SK-N-SH (cell line): Measurements from ENCODE around the gene ANAPC5. TPM values are rescaled to one million over a fixed set of nuclear protein-coding genes. Genes with fewer than 3 reads are reported as not detected.

Experiments used
- CTCF ChIA-PET: fragments of 300-600, 350-600 bp; formaldehyde crosslinking; extraction: SDS; loops from one replicate; lab custom pipeline; 2021; lab: Yijun Ruan, JAX
- POLR2A ChIA-PET: fragments of 350-600 bp; sonication (Branson Sonifier 250); formaldehyde crosslinking; extraction: SDS; loops from one replicate; lab custom pipeline; 2020; ENCODE audit warnings: antibody characterized with exemption, inconsistent platforms; lab: Yijun Ruan, JAX
- DNase-seq: peaks from one replicate; pipeline ENCODE4 v3.0.0; 2012
- H2AFZ ChIP-seq: fragments of 200-600 bp; sonication (generic); 2 replicates; pipeline ENCODE4 v1.8.1; 2016; ENCODE audit warnings: antibody characterized with exemption, mild to moderate bottlenecking, low read depth
- H3F3A ChIP-seq: fragments of 200-600 bp; sonication (generic); replicated peaks from 2 replicates; pipeline ENCODE3; 2016; ENCODE audit warnings: antibody characterized with exemption, mild to moderate bottlenecking; ENCODE audit not compliant: insufficient read depth
- H3K27ac ChIP-seq, 2 experiments: fragments of 200-500 bp in 1 of 2; fragments of 200-600 bp in 1 of 2; sonication (Bioruptor generic) in 1 of 2; sonication (generic), shearing (Covaris generic) in 1 of 2; 2 replicates each; pipeline versions ENCODE4 v1.5.1 to v1.6.1; 2014 to 2016; ENCODE audit warnings: low read depth in 2 of 2, inconsistent platforms in 1 of 2, low read length in 1 of 2, mild to moderate bottlenecking in 1 of 2, mixed read lengths in 1 of 2
- H3K27me3 ChIP-seq: fragments of 200-600 bp; sonication (generic), shearing (Covaris generic); 2 replicates; pipeline ENCODE4 v1.6.1; 2016; ENCODE audit warnings: mixed run types; ENCODE audit not compliant: insufficient read depth
- H3K36me3 ChIP-seq, 2 experiments: fragments of 200-500 bp in 1 of 2; fragments of 200-600 bp in 1 of 2; sonication (Bioruptor generic) in 1 of 2; sonication (generic) in 1 of 2; replicated peaks in 1 of 2; 2 replicates each; pipeline versions ENCODE3 to v1.5.1; 2014 to 2016; ENCODE audit warnings: low read length in 1 of 2, mild to moderate bottlenecking in 1 of 2; ENCODE audit not compliant: insufficient read depth in 2 of 2, control insufficient read depth in 1 of 2
- H3K4me1 ChIP-seq, 2 experiments: fragments of 200-500 bp in 1 of 2; fragments of 200-600 bp in 1 of 2; sonication (Bioruptor generic) in 1 of 2; sonication (generic), shearing (Covaris generic) in 1 of 2; 2 replicates each; pipeline versions ENCODE4 v1.5.1 to v1.6.1; 2014 to 2016; ENCODE audit warnings: low read depth in 1 of 2, low read length in 1 of 2, mixed run types in 1 of 2; ENCODE audit not compliant: insufficient read depth in 2 of 2, control insufficient read depth in 1 of 2
- H3K4me2 ChIP-seq: fragments of 200-600 bp; sonication (generic), shearing (Covaris generic); 2 replicates; pipeline ENCODE4 v1.6.1; 2017; ENCODE audit warnings: mixed run types
- H3K4me3 ChIP-seq, 2 experiments: fragments of 200-500 bp in 1 of 2; fragments of 200-600 bp in 1 of 2; sonication (Bioruptor generic) in 1 of 2; sonication (generic), shearing (Covaris generic) in 1 of 2; 2 replicates each; pipeline versions ENCODE4 v1.5.1 to v1.8.1; 2014 to 2016; ENCODE audit warnings: low read depth in 2 of 2, inconsistent platforms in 1 of 2, low read length in 1 of 2, mild to moderate bottlenecking in 1 of 2, mixed read lengths in 1 of 2, moderate library complexity in 1 of 2
- H3K79me2 ChIP-seq: fragments of 200-600 bp; sonication (generic); 2 replicates; pipeline ENCODE4 v1.8.1; 2017; ENCODE audit warnings: mild to moderate bottlenecking; ENCODE audit not compliant: insufficient read depth
- H3K9ac ChIP-seq: fragments of 200-600 bp; sonication (generic); 2 replicates; pipeline ENCODE4 v1.6.1; 2017; ENCODE audit warnings: mixed run types
- H3K9me2 ChIP-seq: fragments of 200-600 bp; sonication (generic); 2 replicates; pipeline ENCODE4 v1.6.1; 2017; ENCODE audit warnings: mixed run types
- H3K9me3 ChIP-seq: fragments of 200-600 bp; sonication (generic); 2 replicates; pipeline ENCODE4 v1.6.1; 2017; ENCODE audit warnings: mixed run types, mild to moderate bottlenecking, moderate library complexity
- H4K20me1 ChIP-seq: fragments of 200-600 bp; sonication (generic); 2 replicates; pipeline ENCODE4 v1.6.1; 2017; ENCODE audit warnings: mild to moderate bottlenecking, mixed run types; ENCODE audit not compliant: insufficient read depth
- ELF1 ChIP-seq: IDR thresholded peaks from 2 replicates; pipeline ENCODE4 v1.4.0; 2012
- FOXJ3 ChIP-seq: sonication (generic); formaldehyde crosslinking; IDR thresholded peaks from 2 replicates; pipeline ENCODE4 v1.5.1; 2020; ENCODE audit warnings: mild to moderate bottlenecking, missing genetic modification reagents
- JUND ChIP-seq: IDR thresholded peaks from 2 replicates; pipeline ENCODE4 v1.4.0; 2012
- NRF1 ChIP-seq: IDR thresholded peaks from 2 replicates; pipeline ENCODE4 v1.6.1; 2012; ENCODE audit warnings: low read depth, mild to moderate bottlenecking, low read length
- PBX3 ChIP-seq: IDR thresholded peaks from 2 replicates; pipeline ENCODE4; 2012
- POLR2AphosphoS5 ChIP-seq: IDR thresholded peaks from 2 replicates; pipeline ENCODE4 v1.6.1; 2012; ENCODE audit warnings: low read depth, low read length
- REST ChIP-seq: IDR thresholded peaks from 2 replicates; pipeline ENCODE4 v1.6.1; 2012; ENCODE audit warnings: mild to moderate bottlenecking, low read depth, low read length, moderate library complexity
- RFX5 ChIP-seq: IDR thresholded peaks from 2 replicates; pipeline ENCODE4 v1.6.1; 2012; ENCODE audit warnings: mild to moderate bottlenecking, improper control_type of control experiment, low read length
- SMC3 ChIP-seq: IDR thresholded peaks from 2 replicates; pipeline ENCODE4 v1.6.1; 2012; ENCODE audit warnings: low read depth, low read length, improper control_type of control experiment
- TEAD4 ChIP-seq: IDR thresholded peaks from 2 replicates; pipeline ENCODE4 v1.4.0; 2012; ENCODE audit warnings: mild to moderate bottlenecking, borderline replicate concordance; ENCODE audit not compliant: insufficient read depth
- USF2 ChIP-seq: fragments of 150-350 bp; IDR thresholded peaks from 2 replicates; pipeline ENCODE4 v1.6.1; 2017; ENCODE audit warnings: antibody characterized with exemption, low read length, low read depth, borderline replicate concordance
- YY1 ChIP-seq: IDR thresholded peaks from 2 replicates; pipeline ENCODE4 v1.4.0; 2012; ENCODE audit warnings: low read depth, mild to moderate bottlenecking
- WGBS: methylation state at CpG from one replicate; pipeline ENCODE4 v1.1.6; 2017; ENCODE audit warnings: low lambda C conversion rate; 5-methylcytosine and 5-hydroxymethylcytosine counted together
- polyA plus RNA-seq, 3 experiments: library from polyadenylated mRNA; depleted of rRNA; stranded (reverse); fragments of >200 nt; gene quantifications; 2 replicates each; pipeline ENCODE4 v1.2.3, GENCODE V29; 2012

ANAPC5 gene
- polyA plus RNA-seq, 1 of the 3 experiments (the other 2 are of a cell fraction): 110 TPM

GRCh38 chr12:121356657-121357056 is 4.4 kb upstream of the ANAPC5 start:
- ChIA-PET CTCF (interaction anchor here (1.0 kb wide), 1 partner anchor 9 kb away, joined by 3 read pairs; no protein-coding TSS in a partner anchor), POLR2A (no interaction called here)
- H3K4me1 ChIP-seq: no peaks in the 10 kb centered on the region
- H3K79me2 ChIP-seq: peaks cover under 1% of the 10 kb centered on the region; the same call in 1 of the 2 replicates
- peaks cover 11% of the 10 kb centered on the region for H3F3A ChIP-seq
- WGBS: 73% methylated on average over 3 of the region's 3 CpGs
- H3K9me3 ChIP-seq: no peaks in the 10 kb centered on the region
- TF ChIP-seq PBX3: no peak
- TF ChIP-seq USF2: no peak
- no peak for TF ChIP-seq SMC3
- no peak for TF ChIP-seq NRF1
- TF ChIP-seq POLR2AphosphoS5: no peak
- TF ChIP-seq JUND: no peak
- no peak for TF ChIP-seq TEAD4
- no peak for TF ChIP-seq YY1
- no peaks in the 10 kb centered on the region for H3K27me3 ChIP-seq
- H4K20me1 ChIP-seq: no peaks in the 10 kb centered on the region
- H3K9ac ChIP-seq: no peak overlapping the region
- H3K4me3 ChIP-seq: no peak overlapping the region
- no peaks in the 10 kb centered on the region for H3K36me3 ChIP-seq
- H3K4me2 ChIP-seq: no peak overlapping the region
- H2AFZ ChIP-seq: no peak overlapping the region
- DNase-seq: no peak
- H3K9me2 ChIP-seq: no peaks in the 10 kb centered on the region
- no peak overlapping the region for H3K27ac ChIP-seq

GRCh38 chr12:121355818-121356217 is 3.6 kb upstream of the ANAPC5 start:
- no peak overlapping the region for H3K4me3 ChIP-seq
- TF ChIP-seq ELF1: no peak
- no peak for TF ChIP-seq FOXJ3 (CRISPR knock-in tag)
- TF ChIP-seq REST: no peak
- TF ChIP-seq YY1: no peak
- no peak for TF ChIP-seq RFX5
- H3K27me3 ChIP-seq: no peaks in the 10 kb centered on the region
- ChIA-PET CTCF (interaction anchor here (0.7 to 1.0 kb wide), 2 partner anchors 10 to 21 kb away, joined by 3 read pairs; no protein-coding TSS in a partner anchor), POLR2A (no interaction called here)
- no peaks in the 10 kb centered on the region for H4K20me1 ChIP-seq
- H3K9me2 ChIP-seq: no peaks in the 10 kb centered on the region
- no peak for DNase-seq
- WGBS: 78% methylated on average over 6 of the region's 6 CpGs
- H2AFZ ChIP-seq: no peak overlapping the region
- H3K79me2 ChIP-seq: peaks cover 9% of the 10 kb centered on the region
- H3K9me3 ChIP-seq: no peaks in the 10 kb centered on the region
- peaks cover 15% of the 10 kb centered on the region for H3F3A ChIP-seq
- no peak overlapping the region for H3K4me2 ChIP-seq
- H3K36me3 ChIP-seq: no peaks in the 10 kb centered on the region
- no peak overlapping the region for H3K27ac ChIP-seq
- H3K9ac ChIP-seq: no peak overlapping the region
- no peaks in the 10 kb centered on the region; a peak in 1 of 4 replicates for H3K4me1 ChIP-seq
